Bronchial epithelial cell (primary cell): ENCODE results near the gene ADH5. TPM values are rescaled to one million over a fixed set of nuclear protein-coding genes. Genes with fewer than 3 reads are reported as not detected.
A peak's percentile ranks its signal among the peaks of the same experiment; 100 is the strongest.
"Not testable (repeated sequence)": the region's sequence is repeated elsewhere in the genome, so short reads cannot be mapped to it uniquely, and the experiment has no call there.

Experiments
- DNase-seq: peaks from one replicate; pipeline ENCODE4 v3.0.0-alpha.2; 2010; ENCODE audit warnings: low read depth
- FAIRE-seq: peaks from 2 replicates; lab custom pipeline; 2011; peaks lifted over from hg19 to GRCh38; lab: Jason Lieb, UNC
- H3K27me3 ChIP-seq: 2 replicates; pipeline ENCODE4 v1.5.1; 2011; ENCODE audit warnings: low read length; ENCODE audit not compliant: control insufficient read depth, insufficient read depth
- H3K36me3 ChIP-seq: 2 replicates; pipeline ENCODE4 v1.5.1; 2011; ENCODE audit warnings: low read length; ENCODE audit not compliant: control insufficient read depth, insufficient read depth
- H3K4me3 ChIP-seq: 2 replicates; pipeline ENCODE4 v1.5.1; 2011; ENCODE audit warnings: mild to moderate bottlenecking, low read depth, low read length, control low read depth
- CTCF ChIP-seq: IDR thresholded peaks from 2 replicates; pipeline ENCODE4 v1.5.1; 2011; ENCODE audit warnings: mild to moderate bottlenecking, moderate library complexity, low read length, control low read depth, inconsistent platforms; ENCODE audit not compliant: insufficient read depth, severe bottlenecking
- total RNA-seq: library from RNA; depleted of rRNA; stranded (reverse); fragments of >200 nt; gene quantifications from 2 replicates; pipeline ENCODE4 v1.2.1, GENCODE V29; 2014

ADH5 gene
- total RNA-seq, 1 donor from 2014 or later: 152 TPM

- FAIRE-seq: no peak
- TF ChIP-seq CTCF: no peak
These were observed 37.8 kb upstream of the ADH5 start for GRCh38 chr4:99126376-99126775.

GRCh38 chr4:99121008-99121407, 32.4 kb upstream of the ADH5 start:
- DNase-seq: no peak
- no peak for TF ChIP-seq CTCF
- FAIRE-seq: no peak
- Histone ChIP-seq H3K27me3 (no peaks in the 10 kb centered on the region), H3K4me3 (no peak overlapping the region), H3K36me3 (no peaks in the 10 kb centered on the region)

More at GRCh38 chr4:99126376-99126775, 37.8 kb upstream of the ADH5 start:
- no peak for DNase-seq
- Histone ChIP-seq H3K27me3 (no peaks in the 10 kb centered on the region), H3K4me3 (no peak overlapping the region), H3K36me3 (no peaks in the 10 kb centered on the region)

- no peak for FAIRE-seq
- TF ChIP-seq CTCF: no peak
- Histone ChIP-seq H3K27me3 (no peaks in the 10 kb centered on the region), H3K36me3 (no peaks in the 10 kb centered on the region), H3K4me3 (no peak overlapping the region)
- DNase-seq: peak; percentile 17
These were observed 31.9 kb upstream of the ADH5 start for GRCh38 chr4:99120501-99120900.

GRCh38 chr4:99117876-99118693, 29.5 kb upstream of the ADH5 start:
- no peak for FAIRE-seq
- DNase-seq: peak; percentile 34
- Histone ChIP-seq H3K4me3 (no peak overlapping the region), H3K36me3 (no peaks in the 10 kb centered on the region), H3K27me3 (no peaks in the 10 kb centered on the region)
- TF ChIP-seq CTCF: no peak

GRCh38 chr4:99117122-99117841, 28.7 kb upstream of the ADH5 start:
- not testable (repeated sequence) for FAIRE-seq, DNase-seq, H3K4me3 ChIP-seq

GRCh38 chr4:99109286-99109685, 20.7 kb upstream of the ADH5 start:
- not testable (repeated sequence) for H3K4me3 ChIP-seq, FAIRE-seq, H3K36me3 ChIP-seq, H3K27me3 ChIP-seq, DNase-seq

More at GRCh38 chr4:99117122-99117841, 28.7 kb upstream of the ADH5 start:
- not testable (repeated sequence) for H3K36me3 ChIP-seq, H3K27me3 ChIP-seq
